Urothelium cell line (cell line): Measurements from ENCODE around the gene MEGF6.
A peak's percentile ranks its signal among the peaks of the same experiment; 100 is the strongest.
"Not testable (repeated sequence)": the region's sequence is repeated elsewhere in the genome, so short reads cannot be mapped to it uniquely, and the experiment has no call there.

ENCODE experiments used
- DNase-seq: peaks from one replicate; pipeline ENCODE4 v3.0.0; 2011; ENCODE audit warnings: low spot score, mixed read lengths
- FAIRE-seq: peaks from 2 replicates; lab custom pipeline; 2011; peaks lifted over from hg19 to GRCh38; lab: Jason Lieb, UNC

MEGF6 gene

DNA sequence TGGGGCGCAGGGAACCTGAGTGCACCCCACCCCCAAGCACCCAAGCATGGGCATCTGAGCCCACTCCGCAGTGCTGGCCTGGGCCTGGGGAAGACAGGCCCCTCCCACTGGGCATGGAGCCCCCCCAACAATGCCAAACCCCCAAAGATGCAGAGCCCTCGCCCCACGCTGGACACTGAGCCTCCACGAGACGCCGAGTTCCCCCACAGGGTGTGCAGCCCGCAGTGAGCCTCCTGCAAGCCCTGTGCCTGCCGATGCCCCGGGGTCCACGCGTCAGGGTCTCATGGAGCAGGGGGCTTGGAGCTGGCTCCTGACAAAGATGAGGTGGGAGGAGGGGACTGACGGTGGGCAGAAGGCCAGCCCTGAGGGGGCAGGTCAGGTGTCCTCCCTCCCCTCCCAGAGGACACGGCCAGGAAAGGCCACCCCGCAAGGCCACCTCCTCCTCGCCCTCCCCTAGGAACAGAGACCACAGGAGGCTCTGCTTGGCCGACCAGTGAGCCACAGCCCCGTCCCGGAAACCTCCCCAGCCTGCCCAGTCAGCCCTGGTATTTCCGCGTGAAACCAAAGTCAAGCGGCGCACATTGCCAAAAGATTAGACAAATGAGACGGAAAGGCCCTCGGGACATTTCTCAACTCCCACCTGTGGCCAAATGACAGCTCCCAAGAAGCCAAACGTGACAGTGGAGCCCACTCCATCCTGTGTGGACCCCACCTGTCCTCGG lies 33.4 kb downstream of the MEGF6 start:
- FAIRE-seq (no peak), DNase-seq (no peak)

DNA sequence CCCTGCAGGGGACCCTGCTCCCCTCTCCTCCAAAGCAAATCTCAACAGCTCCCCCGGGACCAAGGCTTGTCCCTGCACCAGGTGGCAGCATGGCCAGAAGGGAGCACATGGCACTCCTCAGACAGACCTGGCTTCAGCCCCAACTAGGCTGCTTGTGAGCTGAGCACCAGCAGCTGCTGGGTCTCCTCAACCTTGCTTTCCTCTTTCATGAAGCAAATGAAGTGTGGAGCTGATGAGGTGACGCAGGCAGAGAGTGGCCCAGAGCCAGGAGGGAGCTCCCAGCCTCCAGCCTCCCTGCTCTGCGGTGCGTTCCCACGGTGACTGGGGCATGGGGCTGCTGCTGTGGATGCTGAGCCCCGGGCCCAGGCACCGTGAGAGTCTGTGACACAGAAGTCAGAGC lies 34.0 kb downstream of the MEGF6 start:
- DNase-seq (no peak), FAIRE-seq (no peak)

DNA sequence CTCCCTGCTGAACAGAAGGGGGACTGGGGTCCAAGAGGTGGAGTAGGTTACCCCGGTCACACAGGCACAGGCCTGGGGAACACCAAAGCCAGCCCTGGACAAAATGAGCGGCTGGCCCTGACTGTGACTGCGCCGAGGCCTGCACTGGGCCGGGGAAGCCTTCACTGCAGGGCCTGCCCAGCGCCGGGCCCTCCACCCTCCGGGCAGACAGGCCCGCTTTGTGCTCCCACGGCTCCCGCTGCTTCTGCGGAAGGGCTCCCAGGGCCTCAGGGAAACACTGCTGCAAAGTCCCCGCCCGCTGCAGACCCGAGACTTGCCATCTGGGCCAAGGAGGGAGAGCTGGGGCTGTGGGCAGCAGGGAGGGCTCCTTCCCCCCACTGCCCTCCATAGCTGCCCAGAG lies 35.3 kb downstream of the MEGF6 start:
- DNase-seq, result no peak
- FAIRE-seq, result no peak

DNA sequence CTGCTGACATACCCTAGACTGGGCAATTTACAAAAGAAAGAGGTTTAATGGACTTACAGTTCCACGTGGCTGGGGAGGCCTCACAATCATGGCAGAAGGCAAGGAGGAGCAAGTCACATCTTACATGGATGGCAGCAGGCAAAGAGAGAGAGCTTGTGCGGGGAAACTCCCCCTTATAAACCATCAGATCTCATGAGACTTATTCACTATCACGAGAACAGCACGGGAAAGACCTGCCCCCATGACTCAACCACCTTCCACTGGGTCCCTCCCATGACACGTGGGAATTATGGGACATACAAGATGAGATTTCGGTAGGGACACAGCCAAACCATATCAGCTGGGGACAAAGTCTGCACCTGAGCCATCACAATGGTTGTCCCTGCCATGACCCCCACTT lies 35.8 kb downstream of the MEGF6 start:
- not testable (repeated sequence) for FAIRE-seq, DNase-seq

DNA sequence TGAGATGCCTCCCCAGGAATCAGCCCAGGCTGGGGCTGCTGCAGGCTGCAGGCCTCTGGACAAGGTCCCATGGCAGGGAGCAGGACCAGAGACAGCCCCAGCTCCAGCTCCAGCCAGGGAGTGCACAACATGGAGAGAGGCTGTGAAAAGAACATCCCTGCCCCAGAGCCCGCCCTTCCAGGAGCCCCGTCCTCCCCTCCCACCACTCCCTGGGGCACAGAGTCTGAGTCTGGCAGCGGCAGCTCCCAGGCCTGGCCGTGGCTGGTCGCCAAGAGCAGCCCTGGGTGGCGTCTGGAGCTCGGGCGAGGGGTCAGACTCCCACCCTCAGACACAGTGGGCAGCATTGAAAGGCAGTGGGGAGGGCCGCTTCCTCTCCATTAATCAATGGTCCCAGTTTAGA lies 37.8 kb downstream of the MEGF6 start:
- FAIRE-seq (no peak), DNase-seq (no peak)

DNA sequence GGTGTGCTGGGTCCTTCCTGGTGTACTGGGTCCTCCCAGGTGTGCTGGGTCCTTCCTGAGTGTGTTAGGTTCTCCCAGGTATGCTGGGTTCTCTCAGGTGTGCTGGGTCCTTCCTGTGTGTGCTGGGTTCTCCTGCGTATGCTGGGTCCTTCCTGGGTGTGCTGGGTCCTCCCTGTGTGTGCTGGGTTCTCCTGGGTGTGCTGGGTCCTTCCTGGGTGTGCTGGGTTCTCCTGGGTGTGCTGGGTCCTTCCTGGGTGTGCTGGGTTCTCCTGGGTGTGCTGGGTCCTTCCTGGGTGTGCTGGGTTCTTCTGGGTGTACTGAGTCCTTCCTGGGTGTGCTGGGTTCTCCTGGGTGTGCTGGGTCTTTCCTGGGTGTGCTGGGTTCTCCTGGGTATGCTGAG lies 38.7 kb downstream of the MEGF6 start:
- not testable (repeated sequence) for FAIRE-seq, DNase-seq

DNA sequence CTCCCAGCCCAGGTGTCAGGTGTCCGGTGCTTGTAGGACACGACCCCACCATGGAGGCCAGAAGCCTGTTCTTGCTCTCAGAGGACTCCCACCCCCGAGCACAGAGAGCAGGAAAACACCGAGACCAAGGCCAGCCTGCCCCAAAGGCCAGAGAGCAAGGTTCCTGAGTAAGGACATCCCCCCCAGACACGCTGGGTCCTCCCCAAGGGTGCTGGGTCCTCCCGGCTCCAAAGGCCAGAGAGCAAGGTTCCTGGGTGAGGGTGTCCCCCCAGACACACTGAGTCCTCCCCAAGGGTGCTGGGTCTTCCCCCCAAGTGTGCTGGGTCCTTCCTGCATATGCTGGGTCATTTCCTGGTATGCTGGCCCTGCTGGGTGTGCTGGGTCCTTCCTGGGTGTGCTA lies 40.0 kb downstream of the MEGF6 start:
- DNase-seq (no peak), FAIRE-seq (no peak)

DNA sequence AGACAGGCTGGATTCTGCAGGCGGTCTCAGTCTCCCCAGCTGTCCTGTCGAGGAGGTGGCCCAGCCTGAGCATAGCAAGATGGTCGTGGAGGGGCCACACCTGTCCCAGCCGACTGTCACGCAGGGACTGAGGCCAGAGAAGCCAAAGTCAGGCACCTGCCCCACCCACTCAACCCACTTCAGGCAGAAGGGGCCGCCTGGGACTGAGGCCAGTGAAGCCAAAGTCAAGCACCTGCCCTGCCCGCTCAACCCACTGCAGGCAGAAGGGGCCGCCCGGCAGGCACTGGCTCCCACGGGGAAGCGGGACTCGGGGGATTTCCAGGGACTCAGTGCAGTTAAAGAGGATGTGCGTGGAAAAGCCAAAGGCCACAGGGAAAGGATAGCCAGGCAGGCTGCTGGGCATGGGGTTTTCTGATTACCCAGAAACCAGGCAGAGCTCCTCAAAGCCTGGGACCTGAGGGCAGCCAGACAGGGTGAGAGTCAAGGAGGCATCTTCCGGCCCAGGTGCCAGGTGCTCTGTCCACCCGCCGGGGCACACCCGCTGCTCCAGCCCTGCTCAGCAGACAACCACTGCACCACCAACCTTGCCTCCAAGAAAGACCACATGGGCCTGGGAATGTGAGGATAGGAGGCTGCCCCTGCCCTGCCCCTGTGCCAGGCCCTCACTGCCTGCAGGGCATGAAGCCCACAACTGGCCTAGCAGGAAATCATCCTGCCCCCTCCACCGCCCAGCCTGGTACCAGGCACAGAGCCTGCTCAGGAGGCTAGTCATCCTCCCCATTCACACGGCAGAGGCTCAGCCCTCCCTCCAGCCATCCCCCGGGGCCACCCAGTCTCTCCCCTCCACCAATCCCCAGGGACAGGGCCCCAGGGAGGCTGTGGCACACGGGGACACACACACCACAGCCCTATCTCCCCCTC lies 41.0 kb downstream of the MEGF6 start:
- DNase-seq (no peak), FAIRE-seq (no peak)

DNA sequence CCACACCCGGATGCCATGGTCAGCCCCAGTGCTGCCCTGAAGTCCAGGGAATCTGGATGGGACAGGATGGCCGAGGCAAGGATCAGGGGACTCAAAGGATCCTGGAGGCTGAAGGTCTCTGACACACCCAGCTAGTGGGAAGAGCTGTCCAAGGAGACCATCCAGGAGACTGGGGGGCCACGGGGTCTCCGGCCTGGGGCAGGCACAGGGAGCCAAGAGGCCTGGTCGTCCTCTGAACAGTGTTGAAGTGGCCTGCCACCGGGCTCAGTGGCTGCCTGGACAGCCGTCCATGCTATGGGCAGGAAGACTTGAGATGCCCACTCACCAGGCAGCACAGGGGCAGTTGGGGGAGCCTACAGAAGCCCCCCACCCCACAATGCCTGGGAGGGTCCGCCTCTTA lies 41.9 kb downstream of the MEGF6 start:
- DNase-seq, result no peak
- no peak for FAIRE-seq

DNA sequence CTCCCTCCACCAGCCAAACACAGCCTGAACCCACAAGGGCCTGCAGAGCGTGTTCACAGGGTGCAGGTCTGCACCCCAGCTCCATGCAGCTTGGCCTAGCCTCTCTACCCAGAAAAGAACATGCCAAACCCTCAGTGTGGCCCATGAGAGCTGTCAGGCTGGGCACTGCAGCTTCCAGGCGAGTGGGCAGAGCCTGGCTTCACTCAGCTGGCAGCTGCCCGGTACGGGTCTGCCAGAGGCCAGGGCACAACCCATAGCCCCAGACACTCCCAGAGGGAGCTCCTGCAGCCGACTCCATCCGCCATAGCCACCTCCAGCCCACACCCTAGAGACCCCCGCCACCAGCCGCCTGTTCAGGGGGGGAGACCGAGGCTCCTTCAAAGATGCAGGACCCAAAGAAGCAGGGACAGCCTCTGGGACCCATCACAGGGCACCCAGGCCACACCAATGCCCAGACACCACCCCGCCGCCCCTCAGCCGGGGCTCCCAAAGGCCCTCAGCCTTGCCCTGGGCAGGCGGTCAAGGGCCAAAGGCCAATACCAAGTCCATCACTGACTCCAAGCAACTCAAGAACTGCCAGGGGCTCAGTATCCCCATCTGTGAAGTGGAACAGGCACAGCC lies 42.4 kb downstream of the MEGF6 start:
- no peak for FAIRE-seq
- no peak for DNase-seq

DNA sequence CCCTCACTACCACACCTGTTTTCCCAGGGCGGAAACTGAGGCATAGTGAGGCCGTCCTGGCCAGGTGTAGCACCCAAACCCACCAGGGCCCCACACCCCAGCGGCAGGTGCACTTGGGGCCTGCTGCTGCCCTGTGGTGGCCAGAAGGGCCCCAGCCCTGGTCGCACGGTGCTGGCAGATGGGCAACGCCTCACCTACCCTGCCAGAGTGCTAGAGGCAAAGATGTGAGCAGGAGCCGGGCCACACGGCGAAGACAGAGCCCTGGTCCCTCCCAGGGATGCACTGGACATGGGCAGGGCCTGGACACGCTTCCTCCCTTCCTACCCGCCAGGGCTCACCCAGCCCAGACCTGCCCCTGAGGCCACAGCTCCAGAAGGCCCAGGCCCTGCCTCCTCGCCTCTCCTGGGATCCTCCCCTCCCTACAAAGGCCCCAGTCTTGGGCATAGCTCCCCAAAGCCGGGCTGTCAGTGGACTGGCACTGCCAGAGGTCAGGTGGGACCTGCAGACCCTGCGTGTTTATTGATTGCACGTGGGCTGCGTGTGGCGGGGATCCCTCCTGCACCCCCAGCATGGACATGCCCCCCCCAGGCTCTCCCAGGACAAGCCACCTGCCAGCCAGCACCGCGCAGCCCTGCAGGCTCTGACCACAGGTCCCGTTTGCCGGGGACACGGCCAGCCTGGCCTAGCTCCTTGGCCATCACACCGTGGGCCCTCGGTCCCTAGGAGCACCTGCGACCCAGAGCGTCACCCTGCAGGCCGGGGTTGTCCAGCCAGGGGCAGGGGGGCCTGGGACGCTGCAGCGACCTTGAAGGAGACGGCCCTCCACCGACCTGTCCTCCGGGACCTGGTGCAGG lies 44.1 kb downstream of the MEGF6 start:
- DNase-seq (no peak), FAIRE-seq (no peak)

DNA sequence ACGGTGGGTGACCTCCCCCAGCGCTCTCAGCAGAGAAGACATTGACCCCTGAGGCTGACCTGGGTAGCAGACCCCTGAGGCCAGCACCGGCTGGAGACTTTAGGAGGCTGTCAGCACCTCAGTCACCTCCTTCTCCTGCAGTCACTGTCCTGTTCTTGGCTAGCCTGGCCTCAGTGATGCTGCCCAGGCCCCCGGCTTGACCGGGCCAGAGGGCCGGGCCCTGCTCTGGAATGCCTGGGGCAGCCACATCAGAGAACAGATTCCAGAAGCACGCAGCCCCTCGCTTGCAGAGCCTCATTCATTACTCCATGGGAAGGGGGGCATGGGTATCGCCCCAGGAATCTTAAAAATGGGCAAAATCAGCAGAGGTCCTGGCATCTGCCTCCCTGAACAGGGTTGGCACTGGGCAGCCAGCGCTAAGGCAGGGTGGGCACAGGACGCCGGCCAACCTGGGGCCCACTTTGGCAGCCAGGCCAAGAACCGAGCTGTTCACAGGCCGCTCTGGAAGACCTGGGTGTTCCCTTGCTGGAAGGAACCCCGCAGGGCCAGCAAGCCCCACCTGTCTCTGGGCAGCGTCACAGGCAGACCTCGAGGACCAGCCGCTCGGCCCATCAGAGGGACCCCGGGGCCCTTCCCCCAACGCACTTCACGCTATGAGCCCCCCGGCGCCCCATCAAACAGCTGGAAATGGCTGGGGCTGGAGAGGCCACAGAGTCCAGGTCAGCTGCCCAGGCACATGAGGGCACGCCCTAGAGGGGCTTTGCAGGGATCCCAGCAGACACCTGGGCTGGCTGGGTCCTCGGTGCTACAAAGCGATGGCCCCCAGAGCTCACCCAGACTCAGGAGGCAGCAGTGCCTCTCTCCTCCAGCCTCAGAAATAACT lies 45.1 kb downstream of the MEGF6 start:
- FAIRE-seq (no peak), DNase-seq (no peak)

DNA sequence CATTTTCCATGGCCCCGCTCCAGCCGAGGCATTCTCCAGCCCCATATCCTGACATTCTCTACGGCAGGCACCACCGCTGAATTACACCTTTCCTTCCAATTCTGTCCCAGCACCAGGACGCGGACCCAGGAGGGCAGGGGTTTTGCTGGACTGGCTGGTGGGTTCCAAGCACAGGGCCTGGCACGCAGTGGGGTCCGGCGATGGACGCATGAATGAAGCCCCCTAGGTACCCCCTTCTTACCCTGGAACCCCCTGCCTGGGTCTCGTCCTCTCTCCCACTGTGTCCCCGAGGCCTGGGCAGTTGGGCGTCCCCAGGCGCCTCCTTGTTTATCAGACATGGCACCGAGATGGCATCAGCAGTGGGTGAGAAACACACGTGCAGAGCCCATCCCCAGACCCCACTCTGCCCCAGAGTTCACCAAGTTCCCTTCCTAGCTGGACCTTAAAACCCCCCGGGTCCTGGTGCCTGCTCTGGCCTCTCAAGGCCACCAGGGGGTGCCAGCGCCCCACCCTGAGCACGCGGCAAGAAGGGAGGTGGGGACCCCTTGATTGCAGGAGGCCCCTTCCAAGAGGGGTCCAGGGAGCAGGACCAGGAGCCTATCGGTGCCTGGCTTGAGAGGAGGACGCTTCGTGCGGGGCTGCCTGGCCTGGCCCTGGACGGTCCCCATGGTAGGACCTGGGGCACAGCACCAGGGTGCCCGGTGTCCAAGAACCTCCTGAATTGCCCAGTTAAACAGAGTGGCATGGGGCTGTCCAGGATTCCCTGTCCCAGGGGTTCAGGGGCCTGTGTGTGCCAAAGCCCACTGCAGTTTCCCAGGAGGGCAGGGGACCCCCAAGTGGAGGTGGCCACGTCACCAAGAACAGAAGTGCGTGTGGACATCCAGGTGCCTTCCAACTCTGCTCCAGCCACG lies 46.1 kb downstream of the MEGF6 start:
- peak; percentile 51 for DNase-seq
- no peak for FAIRE-seq

DNA sequence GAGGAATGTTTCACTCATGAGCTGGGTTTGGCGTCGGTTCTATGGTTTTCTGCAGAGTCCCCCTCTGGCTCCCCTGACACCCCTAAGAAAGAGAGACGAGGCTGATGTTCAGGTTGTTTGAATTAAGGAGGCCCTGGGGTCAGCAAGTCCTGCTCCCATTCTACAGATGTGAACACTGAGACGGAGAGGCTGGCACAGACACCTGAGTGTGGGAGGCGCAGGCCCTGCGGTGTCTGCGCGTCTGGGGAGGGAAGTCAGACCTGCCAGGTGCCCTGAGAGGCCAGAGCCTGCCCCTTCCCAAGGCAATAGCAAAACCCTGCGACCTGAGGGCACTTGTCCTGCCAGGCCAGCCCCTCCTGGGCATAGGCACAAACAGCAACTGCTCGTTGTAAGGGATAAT lies 47.7 kb downstream of the MEGF6 start:
- FAIRE-seq (no peak), DNase-seq (no peak)

DNA sequence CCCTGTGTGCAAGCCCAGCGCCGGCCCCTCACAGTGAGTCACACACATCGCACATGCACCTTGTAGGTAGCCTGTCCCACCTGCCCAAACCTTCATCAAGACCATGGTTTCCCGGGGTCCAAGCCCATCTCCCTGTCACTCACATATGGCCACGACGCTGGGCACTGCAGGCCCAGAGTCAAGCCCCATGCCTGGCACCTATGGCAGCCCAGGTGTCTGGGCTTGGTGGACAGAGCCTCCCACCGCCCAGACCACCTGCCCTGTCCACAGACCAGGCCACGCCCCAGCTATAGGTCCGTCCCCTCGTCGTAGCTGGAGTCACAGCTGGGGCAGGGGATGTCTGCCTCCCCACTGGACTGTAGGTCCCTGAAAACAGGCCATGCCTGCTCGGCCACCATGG lies 48.2 kb downstream of the MEGF6 start:
- FAIRE-seq (no peak), DNase-seq (no peak)

DNA sequence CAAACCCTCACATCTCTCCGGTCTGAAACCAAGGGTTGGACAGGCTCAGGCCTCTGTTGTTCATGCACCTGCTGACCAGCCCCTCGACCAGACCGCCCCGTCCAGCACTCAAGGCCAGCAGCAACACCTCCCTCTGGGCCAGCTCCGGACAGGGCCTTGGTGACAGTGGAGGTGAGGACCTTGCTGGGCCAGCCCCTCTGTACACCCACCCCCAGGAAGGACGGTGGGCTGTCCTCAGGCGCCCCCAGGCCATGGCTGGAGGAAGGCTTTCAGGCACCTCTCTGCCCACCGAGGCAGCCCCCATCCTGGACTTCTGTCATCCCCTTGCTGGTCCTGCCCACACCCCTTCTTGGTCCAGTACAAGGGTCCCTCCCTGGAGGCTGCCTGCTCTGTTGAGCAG lies 48.6 kb downstream of the MEGF6 start:
- no peak for FAIRE-seq
- no peak for DNase-seq

DNA sequence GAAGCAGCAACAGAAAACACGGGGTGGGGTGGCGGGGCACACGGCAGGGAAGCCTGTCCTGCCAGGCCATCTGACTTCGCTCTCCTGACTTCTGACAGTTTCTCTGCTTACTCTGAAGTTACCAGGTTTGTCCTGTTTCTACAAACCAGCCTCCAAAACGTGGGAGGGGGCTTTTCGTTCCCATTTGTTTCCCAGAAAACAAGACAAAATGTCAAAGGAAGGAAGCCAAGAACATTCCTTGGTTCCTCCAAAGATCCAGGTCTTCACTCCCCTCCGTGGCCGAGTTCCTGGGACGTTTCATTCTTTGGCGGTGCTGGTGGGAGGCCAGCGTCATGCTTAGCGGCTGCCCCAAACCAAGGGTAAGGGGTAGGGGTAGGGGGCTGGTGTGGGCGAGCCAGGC lies 49.6 kb downstream of the MEGF6 start:
- DNase-seq, result no peak
- no peak for FAIRE-seq

DNA sequence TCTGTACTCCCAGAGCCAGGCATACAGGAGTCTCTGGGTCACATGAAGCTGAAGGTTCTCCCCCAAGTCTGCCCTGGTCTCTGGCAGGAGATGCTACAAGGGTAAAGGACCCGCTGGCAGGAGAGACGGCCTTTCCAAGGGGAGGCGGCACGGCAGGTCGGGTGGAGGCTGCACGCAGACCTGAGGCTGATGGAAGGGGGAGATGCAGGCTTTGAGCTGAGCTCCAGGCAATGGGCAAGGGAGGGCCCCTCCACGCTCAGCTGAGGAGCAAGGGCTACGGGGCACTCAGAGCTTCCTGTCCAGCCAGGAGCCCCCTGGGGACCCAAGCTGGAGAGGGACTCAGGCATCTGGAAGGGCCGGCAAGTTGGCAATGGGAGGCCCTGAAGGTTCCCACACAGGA lies 50.3 kb downstream of the MEGF6 start:
- DNase-seq (no peak), FAIRE-seq (no peak)
